ENCODE data around the gene IQSEC1.

IQSEC1 gene

DNA sequence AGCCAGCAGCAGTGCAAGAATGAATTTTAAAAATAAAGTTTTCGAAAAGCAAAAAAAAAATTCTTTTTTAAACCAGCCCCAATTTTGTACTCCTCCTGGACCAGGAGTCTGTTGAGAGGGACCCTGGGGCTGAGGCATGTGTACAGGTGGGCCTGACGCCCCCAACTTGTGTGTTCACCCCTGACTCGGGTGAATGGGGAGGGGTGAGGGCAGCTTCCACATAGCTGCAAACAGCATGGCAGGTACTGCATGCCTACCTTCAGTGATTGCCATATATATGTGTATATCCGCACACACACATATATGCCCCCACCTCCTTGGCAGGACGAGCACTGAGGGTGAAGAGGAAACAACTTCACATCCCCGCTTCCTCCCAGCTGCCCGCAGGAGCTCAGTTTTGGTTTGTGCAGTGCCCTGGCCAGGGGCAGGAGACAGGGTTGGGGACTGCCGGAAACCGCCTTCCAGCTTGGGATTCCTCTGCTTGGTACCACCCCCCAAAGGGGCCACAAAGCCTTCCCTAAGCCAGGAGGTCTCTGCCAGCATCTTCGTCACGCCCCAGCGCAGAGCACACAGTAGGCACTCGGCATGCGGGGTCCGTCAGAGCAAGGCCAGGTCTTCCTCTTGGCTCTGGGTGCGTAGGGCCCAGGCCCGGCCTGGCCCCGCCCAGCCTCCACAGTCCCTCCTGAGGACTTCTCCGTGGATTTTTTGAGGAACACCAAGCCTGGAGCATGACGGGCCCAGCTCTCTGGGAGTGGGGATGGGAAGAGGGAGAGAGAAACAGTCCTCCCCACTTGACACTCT is 170.0 kb downstream of the IQSEC1 start:
- no peak for DNase-seq (ENCODE audit: insufficient read length, low spot score)
- TF ChIP-seq POLR2A (IDR thresholded peaks at IDR 0.05; ENCODE audit: low read depth, low read length) (no peak), PAX5 (IDR thresholded peaks at IDR 0.05; ENCODE audit: insufficient read depth, low read length, severe bottlenecking) (no peak), SPI1 (IDR thresholded peaks at IDR 0.05; ENCODE audit: low read depth, low read length) (no peak), TAF1 (IDR thresholded peaks at IDR 0.05; ENCODE audit: low read depth, low read length) (no peak), POU2F2 (IDR thresholded peaks at IDR 0.05; ENCODE audit: low read depth, low read length) (no peak)
- peak; percentile 16 for FAIRE-seq

DNA sequence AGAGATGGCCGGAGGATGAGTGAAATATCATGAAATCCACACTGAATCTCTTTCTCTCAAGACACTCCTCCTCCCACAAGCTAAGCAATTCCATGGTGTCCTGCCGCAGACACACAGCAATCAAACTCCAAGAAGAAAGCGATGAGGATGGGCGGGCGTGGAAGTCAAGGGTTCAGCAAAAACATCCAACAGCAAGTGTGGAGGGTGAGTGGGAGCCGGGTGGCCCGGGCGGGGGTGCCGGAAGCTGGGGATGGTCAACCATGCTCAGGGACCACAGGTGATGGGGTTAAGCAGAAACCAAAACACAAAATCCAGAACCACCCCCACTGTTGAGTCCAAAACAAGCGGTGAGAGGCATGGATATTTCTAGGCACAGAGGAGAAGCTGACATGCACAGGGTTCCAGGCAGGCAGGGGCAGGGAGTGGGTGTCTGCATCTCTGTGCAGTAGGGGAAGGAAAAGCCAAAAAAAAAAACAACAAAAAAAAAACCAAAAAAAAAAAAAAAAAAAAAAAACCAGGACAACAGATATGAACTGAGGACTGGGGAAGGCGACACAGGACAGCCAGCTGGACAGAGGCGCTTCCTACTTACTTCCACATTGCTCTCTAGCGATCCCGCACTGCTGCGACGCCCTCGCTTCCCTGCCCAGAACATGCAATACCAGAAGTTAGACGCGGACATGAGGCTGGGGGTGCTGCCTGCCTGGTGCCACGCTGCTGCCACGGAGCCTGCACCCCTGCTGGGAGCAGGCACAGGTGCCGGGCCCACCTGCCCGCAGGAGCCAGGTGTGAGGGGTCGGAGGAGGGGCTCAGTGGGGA is 170.8 kb downstream of the IQSEC1 start:
- TF ChIP-seq POU2F2 (IDR thresholded peaks at IDR 0.05; ENCODE audit: low read depth, low read length) (no peak), POLR2AphosphoS5 (IDR thresholded peaks at IDR 0.05; ENCODE audit: low read depth, low read length) (no peak), SPI1 (IDR thresholded peaks at IDR 0.05; ENCODE audit: low read depth, low read length) (no peak), PAX5 (IDR thresholded peaks at IDR 0.05; ENCODE audit: insufficient read depth, low read length, severe bottlenecking) (no peak), POLR2A (IDR thresholded peaks at IDR 0.05; ENCODE audit: low read depth, low read length) (no peak), TAF1 (IDR thresholded peaks at IDR 0.05; ENCODE audit: low read depth, low read length) (no peak)
- no peak for DNase-seq (ENCODE audit: insufficient read length, low spot score)
- FAIRE-seq = peak; percentile 31

DNA sequence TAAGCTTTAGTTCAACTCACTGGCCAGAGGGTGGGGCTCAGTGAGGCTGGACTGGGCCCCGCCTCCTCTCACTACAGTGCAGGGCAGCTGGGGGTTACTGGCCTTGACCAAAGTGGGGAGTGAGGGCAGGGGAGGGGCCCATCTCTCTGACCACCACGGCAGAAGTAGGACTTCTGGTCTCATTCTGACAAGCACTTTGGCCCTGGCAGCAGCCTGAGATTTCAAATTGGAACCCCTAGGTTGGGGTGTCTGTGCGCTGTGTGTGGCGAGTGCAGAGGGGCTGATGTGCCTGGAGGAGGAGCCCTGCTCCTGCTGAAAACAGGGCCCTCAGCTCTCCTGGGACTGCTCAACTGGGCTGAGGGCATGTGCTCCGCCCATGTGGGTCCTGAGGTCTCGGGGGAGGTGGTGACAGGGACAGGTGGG is 171.6 kb downstream of the IQSEC1 start:
- FAIRE-seq (no peak), DNase-seq (ENCODE audit: insufficient read length, low spot score) (no peak)
- no peak for TF ChIP-seq TAF1 (IDR thresholded peaks at IDR 0.05; ENCODE audit: low read depth, low read length)
- TF ChIP-seq SPI1 (IDR thresholded peaks at IDR 0.05; ENCODE audit: low read depth, low read length) = no peak
- TF ChIP-seq PAX5 (IDR thresholded peaks at IDR 0.05; ENCODE audit: insufficient read depth, low read length, severe bottlenecking) = no peak
- TF ChIP-seq POLR2A (IDR thresholded peaks at IDR 0.05; ENCODE audit: low read depth, low read length) = no peak
- TF ChIP-seq POLR2AphosphoS5 (IDR thresholded peaks at IDR 0.05; ENCODE audit: low read depth, low read length) = no peak
- no peak for TF ChIP-seq POU2F2 (IDR thresholded peaks at IDR 0.05; ENCODE audit: low read depth, low read length)

DNA sequence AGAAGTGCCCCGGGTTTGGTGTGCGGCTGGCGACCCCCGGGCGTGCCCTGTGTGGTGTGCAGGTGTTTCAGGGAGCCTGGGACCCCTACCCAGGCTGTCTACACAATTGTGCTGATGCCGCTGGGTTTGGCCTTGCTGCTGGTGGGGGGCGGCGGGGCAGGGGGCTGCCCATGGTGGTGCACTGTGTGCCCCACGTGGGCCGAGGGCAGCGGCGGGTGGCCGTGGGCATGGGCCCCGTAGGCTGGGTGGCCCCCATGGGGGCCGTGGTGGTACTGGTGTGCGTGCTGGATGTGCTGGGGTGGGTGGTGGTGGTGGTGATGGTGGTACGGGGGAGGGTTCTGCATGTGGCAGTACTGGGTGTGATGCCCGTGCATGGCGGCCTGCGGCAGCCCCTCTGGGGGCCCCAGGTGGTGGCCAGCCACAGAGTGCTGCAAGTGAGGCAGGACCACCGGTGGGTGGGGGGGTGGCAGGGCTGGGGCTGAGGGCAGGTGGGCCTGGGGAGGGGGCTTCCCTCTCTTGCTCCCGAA is 172.3 kb downstream of the IQSEC1 start:
- TF ChIP-seq POLR2AphosphoS5 (IDR thresholded peaks at IDR 0.05; ENCODE audit: low read depth, low read length) = no peak
- no peak for TF ChIP-seq POU2F2 (IDR thresholded peaks at IDR 0.05; ENCODE audit: low read depth, low read length)
- no peak for TF ChIP-seq PAX5 (IDR thresholded peaks at IDR 0.05; ENCODE audit: insufficient read depth, low read length, severe bottlenecking)
- no peak for TF ChIP-seq POLR2A (IDR thresholded peaks at IDR 0.05; ENCODE audit: low read depth, low read length)
- TF ChIP-seq SPI1 (IDR thresholded peaks at IDR 0.05; ENCODE audit: low read depth, low read length) = no peak
- no peak for TF ChIP-seq TAF1 (IDR thresholded peaks at IDR 0.05; ENCODE audit: low read depth, low read length)
- FAIRE-seq (no peak), DNase-seq (ENCODE audit: insufficient read length, low spot score) (no peak)

DNA sequence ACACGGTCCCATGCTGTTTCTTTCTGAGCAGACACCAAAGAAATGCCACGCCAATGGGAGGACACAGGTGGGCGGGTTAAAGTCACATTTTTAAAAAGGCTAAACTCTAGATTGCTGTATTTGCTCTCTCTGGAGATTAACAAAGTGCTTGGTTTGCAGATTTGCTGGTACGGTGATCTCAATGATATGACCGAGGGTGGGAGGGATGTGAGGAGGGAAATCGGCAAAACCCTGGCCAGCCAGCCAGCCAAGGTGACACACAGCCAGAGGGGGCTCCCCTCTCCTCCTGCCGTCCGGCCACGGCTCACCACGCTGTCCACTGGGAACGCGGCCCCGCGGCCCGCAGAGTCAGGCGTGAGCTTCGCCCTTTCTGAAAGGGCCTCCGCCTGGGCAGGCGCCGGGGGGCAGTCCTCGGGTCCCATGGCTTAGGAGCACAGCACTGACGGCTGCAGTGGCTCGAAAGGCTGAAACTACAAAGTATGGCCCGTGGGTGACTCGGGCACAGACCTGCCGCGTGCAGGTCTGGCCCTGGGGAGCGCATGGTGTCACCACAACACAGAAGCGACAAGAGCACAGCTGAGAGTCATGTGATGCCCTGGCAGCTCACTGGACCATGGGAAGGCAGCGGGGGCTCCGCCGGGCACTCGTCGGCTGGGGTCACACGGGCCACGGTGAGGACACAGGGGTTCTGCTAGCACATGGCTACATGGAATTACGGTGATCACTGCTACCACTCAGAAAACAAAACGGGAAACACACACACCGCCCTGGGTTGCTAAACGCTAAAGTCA is 174.1 kb downstream of the IQSEC1 start:
- FAIRE-seq (no peak), DNase-seq (ENCODE audit: insufficient read length, low spot score) (no peak)
- TF ChIP-seq POU2F2 (IDR thresholded peaks at IDR 0.05; ENCODE audit: low read depth, low read length) (no peak), TAF1 (IDR thresholded peaks at IDR 0.05; ENCODE audit: low read depth, low read length) (no peak), POLR2AphosphoS5 (IDR thresholded peaks at IDR 0.05; ENCODE audit: low read depth, low read length) (no peak), POLR2A (IDR thresholded peaks at IDR 0.05; ENCODE audit: low read depth, low read length) (no peak), SPI1 (IDR thresholded peaks at IDR 0.05; ENCODE audit: low read depth, low read length) (no peak), PAX5 (IDR thresholded peaks at IDR 0.05; ENCODE audit: insufficient read depth, low read length, severe bottlenecking) (no peak)

DNA sequence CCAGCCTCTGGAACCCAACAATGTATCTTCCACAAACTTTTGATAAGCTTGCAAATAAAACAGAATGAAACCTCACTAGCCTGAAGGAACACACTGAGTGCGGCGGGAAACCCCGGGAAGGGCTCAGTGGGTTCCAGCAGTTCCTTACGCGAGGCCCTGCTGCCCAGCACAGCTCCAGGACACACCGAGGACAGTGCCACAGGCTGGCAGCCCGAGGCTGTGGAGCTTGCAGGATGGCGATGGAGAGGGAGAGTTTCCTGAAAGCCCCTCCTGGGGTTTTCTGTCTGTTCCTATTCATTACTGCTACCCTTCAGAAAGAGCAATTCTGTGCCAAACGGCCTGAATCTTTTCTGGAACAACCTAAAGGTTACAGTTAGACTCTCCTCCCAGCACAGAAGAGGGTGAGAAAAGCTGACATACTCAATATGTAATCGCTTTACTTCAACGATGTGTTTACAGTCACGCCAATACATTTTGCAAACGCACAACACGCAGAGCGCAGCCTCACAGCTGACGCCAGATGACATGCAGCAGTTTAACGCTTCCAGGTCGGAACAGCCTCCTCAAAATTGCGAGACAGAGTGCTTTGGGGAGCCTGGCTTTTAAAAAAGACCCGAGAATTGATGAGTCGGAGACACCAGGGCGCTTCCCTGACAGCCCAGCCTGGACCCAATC is 174.8 kb downstream of the IQSEC1 start:
- FAIRE-seq (no peak), DNase-seq (ENCODE audit: insufficient read length, low spot score) (no peak)
- TF ChIP-seq POU2F2 (IDR thresholded peaks at IDR 0.05; ENCODE audit: low read depth, low read length) (no peak), PAX5 (IDR thresholded peaks at IDR 0.05; ENCODE audit: insufficient read depth, low read length, severe bottlenecking) (no peak), SPI1 (IDR thresholded peaks at IDR 0.05; ENCODE audit: low read depth, low read length) (no peak), POLR2A (IDR thresholded peaks at IDR 0.05; ENCODE audit: low read depth, low read length) (no peak), TAF1 (IDR thresholded peaks at IDR 0.05; ENCODE audit: low read depth, low read length) (no peak), POLR2AphosphoS5 (IDR thresholded peaks at IDR 0.05; ENCODE audit: low read depth, low read length) (no peak)

DNA sequence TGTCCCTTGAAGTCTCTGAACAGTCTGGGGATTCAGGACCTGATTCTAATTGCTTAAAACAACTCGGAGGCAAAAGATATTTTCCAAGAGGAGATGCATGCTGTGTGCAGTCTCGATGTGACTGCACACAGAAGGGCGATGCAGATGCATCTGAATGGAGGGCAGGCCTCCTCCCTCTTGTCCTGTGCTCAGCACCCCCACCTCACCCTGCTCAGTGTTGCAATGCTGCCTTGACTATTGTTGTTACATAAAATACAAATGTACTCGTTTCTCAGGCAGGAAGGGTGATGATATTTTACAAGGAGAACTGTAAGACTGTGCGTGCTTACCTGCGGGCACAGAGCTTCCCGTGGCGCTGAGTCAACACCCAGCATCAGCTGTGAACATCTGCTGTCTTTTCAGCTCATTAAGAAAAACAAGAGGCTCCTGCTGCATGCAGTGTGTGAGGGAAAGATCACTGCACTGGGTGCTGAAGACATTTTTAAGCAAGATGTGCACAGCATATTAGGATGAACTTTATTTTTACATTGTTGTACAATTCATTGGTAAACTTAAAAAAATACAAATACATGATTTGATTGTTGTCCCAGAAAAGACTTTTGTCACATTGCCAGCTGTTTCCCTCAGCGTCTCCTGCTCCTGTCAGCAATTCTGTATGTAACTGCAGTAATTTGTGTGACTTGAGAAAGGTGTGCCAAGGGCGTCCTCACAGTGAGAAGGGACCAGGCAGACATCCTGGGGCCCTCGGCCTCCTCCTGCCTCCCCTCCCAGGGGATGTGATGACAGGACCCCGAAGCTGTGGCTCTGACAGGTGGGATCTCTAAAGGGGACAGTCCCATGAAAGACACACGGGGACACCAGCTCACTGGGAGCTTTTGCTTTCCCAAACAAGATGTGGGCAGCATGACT is 175.6 kb downstream of the IQSEC1 start:
- no peak for DNase-seq (ENCODE audit: insufficient read length, low spot score)
- no peak for FAIRE-seq
- TF ChIP-seq SPI1 (IDR thresholded peaks at IDR 0.05; ENCODE audit: low read depth, low read length) (no peak), PAX5 (IDR thresholded peaks at IDR 0.05; ENCODE audit: insufficient read depth, low read length, severe bottlenecking) (no peak), POLR2AphosphoS5 (IDR thresholded peaks at IDR 0.05; ENCODE audit: low read depth, low read length) (no peak)
